ENCODE results near the gene ZNF521. TPM values are rescaled to one million over a fixed set of nuclear protein-coding genes. Genes with fewer than 3 reads are reported as not detected.

ZNF521 gene
- total and polyA plus RNA-seq, 9 donors: 24.3 to 51.3 (median 44.1) TPM

GRCh38 chr18:25298853-25299274 is 53.1 kb downstream of the ZNF521 start:
- no peak for TF ChIP-seq POLR2A (IDR thresholded peaks at IDR 0.05)
- TF ChIP-seq EP300 (IDR thresholded peaks at IDR 0.05): no peak
- TF ChIP-seq CTCF (IDR thresholded peaks at IDR 0.05): no peak
- intact Hi-C loops (cut with DNase I): no loop called here
- 55 to 62% (median 60%) methylated on average over 4 of the region's 4 CpGs for WGBS, 3 donors
- DNase-seq: peak in 1 of 5 donors; percentile 47
- no peaks in the 10 kb centered on the region for H3K36me3 ChIP-seq
- H3K9me3 ChIP-seq: no peaks in the 10 kb centered on the region
- H3K27me3 ChIP-seq: no peaks in the 10 kb centered on the region
- no peaks in the 10 kb centered on the region for H3K4me1 ChIP-seq (ENCODE audit: insufficient read depth)
- H3K27ac ChIP-seq: no peak overlapping the region
- H3K4me3 ChIP-seq: no peak overlapping the region

GRCh38 chr18:25295624-25296138 is 56.3 kb downstream of the ZNF521 start:
- H3K27ac ChIP-seq: no peak overlapping the region
- no peaks in the 10 kb centered on the region for H3K27me3 ChIP-seq
- 97 to 100% (median 97%) methylated on average over 2 of the region's 2 CpGs for WGBS, 3 donors
- H3K36me3 ChIP-seq: no peaks in the 10 kb centered on the region
- TF ChIP-seq POLR2A (IDR thresholded peaks at IDR 0.05) (no peak), EP300 (IDR thresholded peaks at IDR 0.05) (no peak), CTCF (IDR thresholded peaks at IDR 0.05) (no peak)
- no peaks in the 10 kb centered on the region for H3K9me3 ChIP-seq
- H3K4me3 ChIP-seq: no peak overlapping the region
- intact Hi-C loops (cut with DNase I): no loop called here
- no peaks in the 10 kb centered on the region for H3K4me1 ChIP-seq (ENCODE audit: insufficient read depth)
- DNase-seq: no peak

- no peaks in the 10 kb centered on the region for H3K36me3 ChIP-seq
- DNase-seq: no peak
- H3K9me3 ChIP-seq: no peaks in the 10 kb centered on the region
- no peak overlapping the region for H3K27ac ChIP-seq
- 85 to 93% (median 85%) methylated on average over 3 of the region's 3 CpGs for WGBS, 3 donors
- no peaks in the 10 kb centered on the region for H3K27me3 ChIP-seq
- peaks cover 2% of the 10 kb centered on the region for H3K4me1 ChIP-seq (ENCODE audit: insufficient read depth)
- intact Hi-C loops (cut with DNase I): no loop called here
- TF ChIP-seq EP300 (IDR thresholded peaks at IDR 0.05) (no peak), POLR2A (IDR thresholded peaks at IDR 0.05) (no peak), CTCF (IDR thresholded peaks at IDR 0.05) (no peak)
- no peak overlapping the region for H3K4me3 ChIP-seq
These were observed 60.8 kb downstream of the ZNF521 start for GRCh38 chr18:25291150-25291549.

GRCh38 chr18:25289001-25289631 is 62.9 kb downstream of the ZNF521 start:
- intact Hi-C loops (cut with DNase I): loop anchor here in 1 of 4 donors (10.0 kb wide), 1 partner anchor 46 kb away; no protein-coding TSS in a partner anchor
- DNase-seq: peak in 1 of 5 donors; percentile 32
- Histone ChIP-seq H3K4me1 (ENCODE audit: insufficient read depth) (peaks cover 3% of the 10 kb centered on the region), H3K36me3 (no peaks in the 10 kb centered on the region), H3K9me3 (no peaks in the 10 kb centered on the region), H3K4me3 (no peak overlapping the region), H3K27ac (no peak overlapping the region), H3K27me3 (no peaks in the 10 kb centered on the region)
- no peak for TF ChIP-seq CTCF (IDR thresholded peaks at IDR 0.05)
- TF ChIP-seq EP300 (IDR thresholded peaks at IDR 0.05): no peak
- TF ChIP-seq POLR2A (IDR thresholded peaks at IDR 0.05): no peak
- 30 to 56% (median 52%) methylated on average over 9 of the region's 9 CpGs for WGBS, 3 donors
